VCaP (cell line): Measurements from ENCODE around the gene GDF9.

Experiments used
- H3K27ac ChIP-seq: fragments of 450-650 bp; 2 replicates; pipeline ENCODE4 v1.5.1; 2017
- CTCF ChIP-seq: fragments of 450-650 bp; conservative IDR thresholded peaks from 2 replicates; pipeline ENCODE4 v1.5.1; 2017; ENCODE audit warnings: mild to moderate bottlenecking, moderate library complexity

The GDF9 gene

GRCh38 chr5:132816554-132816953 lies 49.7 kb downstream of the GDF9 start:
- no peak overlapping the region for H3K27ac ChIP-seq
- no peak for TF ChIP-seq CTCF

- H3K27ac ChIP-seq = no peak overlapping the region
- TF ChIP-seq CTCF = no peak
Observed at GRCh38 chr5:132816083-132816482, 50.2 kb downstream of the GDF9 start.

GRCh38 chr5:132815454-132815853 lies 50.8 kb downstream of the GDF9 start:
- no peak overlapping the region for H3K27ac ChIP-seq

GRCh38 chr5:132814503-132815294 lies 51.6 kb downstream of the GDF9 start:
- no peak for TF ChIP-seq CTCF
- H3K27ac ChIP-seq = no peak overlapping the region

More at GRCh38 chr5:132815454-132815853, 50.8 kb downstream of the GDF9 start:
- no peak for TF ChIP-seq CTCF

GRCh38 chr5:132813599-132814502 lies 52.4 kb downstream of the GDF9 start:
- no peak for TF ChIP-seq CTCF
- H3K27ac ChIP-seq = peak overlapping the region; percentile 27; the same call in 1 of the 2 replicates

GRCh38 chr5:132812781-132813598 lies 53.3 kb downstream of the GDF9 start, which contains the start of gene SOWAHA:
TSS of gene SOWAHA (plus strand) at chr5:132813302. CDS start at chr5:132813622, 320 bp downstream.
- H3K27ac ChIP-seq = peak within 1 kb of the TSS; percentile 27; the same call in 1 of the 2 replicates
- no peak for TF ChIP-seq CTCF
